Esophagus muscularis mucosa (tissue), 4 donors: Measurements from ENCODE around the gene ZBTB5. TPM values are rescaled to one million over a fixed set of nuclear protein-coding genes. Genes with fewer than 3 reads are reported as not detected.

Experiments used
- DNase-seq: peaks from one replicate; pipeline ENCODE4 v3.0.0-alpha.2; 2017; ENCODE audit errors: extremely low spot score
- H3K27ac ChIP-seq, 4 donors: fragments of 200-600 bp; sonication (generic); replicated peaks in 1 of 4; 1 replicate in 3 of 4; 2 replicates in 1 of 4; pipeline ENCODE4 v1.5.1; 2016 to 2019; ENCODE audit warnings: mild to moderate bottlenecking in 1 of 4
- H3K27me3 ChIP-seq, 4 donors: fragments of 200-600 bp; sonication (generic); one replicate each; pipeline versions ENCODE4 v1.5.1 to v1.6.0; 2016 to 2019
- H3K36me3 ChIP-seq, 4 donors: fragments of 200-600 bp; sonication (generic); one replicate each; pipeline ENCODE4 v1.5.1; 2016 to 2019
- H3K4me1 ChIP-seq, 4 donors: fragments of 200-600 bp; sonication (generic); one replicate each; pipeline ENCODE4 v1.5.1; 2016 to 2019
- H3K4me3 ChIP-seq, 4 donors: fragments of 200-600 bp; sonication (generic); 1 replicate in 2 of 4; 2 replicates in 2 of 4; pipeline ENCODE4 v1.5.1; 2016 to 2019; ENCODE audit warnings: mild to moderate bottlenecking in 4 of 4, moderate library complexity in 1 of 4
- H3K9me3 ChIP-seq, 4 donors: fragments of 200-600 bp; sonication (generic); 1 replicate in 3 of 4; 2 replicates in 1 of 4; pipeline ENCODE4 v1.5.1; 2016 to 2019
- CTCF ChIP-seq, 3 experiments: fragments of 200-600 bp in 2 of 3; fragments of 450-650 bp in 1 of 3; sonication (generic) in 2 of 3; IDR thresholded peaks; one replicate each; pipeline ENCODE4 v1.5.1; 2017 to 2019; ENCODE audit warnings: antibody characterized with exemption in 3 of 3, mild to moderate bottlenecking in 2 of 3, moderate library complexity in 1 of 3
- EP300 ChIP-seq: sonication (generic); formaldehyde crosslinking; IDR thresholded peaks from one replicate; pipeline ENCODE4 v1.6.1; 2017; ENCODE audit warnings: antibody characterized with exemption
- POLR2A ChIP-seq: fragments of 450-650 bp; IDR thresholded peaks from one replicate; pipeline ENCODE4 v1.6.1; 2017; ENCODE audit warnings: antibody characterized with exemption, moderate library complexity, mild to moderate bottlenecking, low read depth
- POLR2AphosphoS5 ChIP-seq, 2 donors: sonication (generic); formaldehyde crosslinking; IDR thresholded peaks; one replicate each; pipeline ENCODE4 v1.6.1; 2017; ENCODE audit warnings: antibody characterized with exemption in 2 of 2
- WGBS: methylation state at CpG from one replicate; pipeline ENCODE4 v1.1.5; 2018; 5-methylcytosine and 5-hydroxymethylcytosine counted together
- intact Hi-C: fragments of 100-400 bp; cut with DNase I; formaldehyde crosslinking; loops from one replicate; pipeline ENCODE4 v1.15.1; 2023
- total RNA-seq, 4 donors: library from RNA; depleted of rRNA; stranded (reverse); fragments of >200 nt; gene quantifications; one replicate each; pipeline versions ENCODE4 v1.1.0 to v1.2.1, GENCODE V29; 2016

ZBTB5 gene
- total RNA-seq, 4 donors from 2014 or later: 9.6 to 20.4 (median 12.6) TPM

GRCh38 chr9:37452611-37453010 lies 12.6 kb downstream of the ZBTB5 start:
- intact Hi-C loops: no loop called here

GRCh38 chr9:37451628-37452027 lies 13.6 kb downstream of the ZBTB5 start:
- Histone ChIP-seq H3K36me3 (peaks cover 0 to 7% (median 0%) of the 10 kb centered on the region in 4 donors), H3K4me1 (peaks cover 6 to 66% (median 37%) of the 10 kb centered on the region in 4 donors), H3K9me3 (peaks cover 0 to 6% (median 0%) of the 10 kb centered on the region in 4 donors), H3K27ac (peak overlapping the region; percentile 37 to 66 (median 56)), H3K27me3 (no peaks in the 10 kb centered on the region), H3K4me3 (no peak overlapping the region)
- DNase-seq: no peak
- WGBS: 77% methylated on average over 3 of the region's 3 CpGs
- intact Hi-C loops: no loop called here
- TF ChIP-seq POLR2AphosphoS5 (IDR thresholded peaks at IDR 0.05) (no peak), EP300 (no peak), POLR2A (no peak), CTCF (IDR thresholded peaks at IDR 0.05) (no peak)

More at GRCh38 chr9:37452611-37453010, 12.6 kb downstream of the ZBTB5 start:
- no peak overlapping the region for H3K4me3 ChIP-seq
- H3K9me3 ChIP-seq: peaks cover 0 to 6% (median 0%) of the 10 kb centered on the region in 4 donors
- no peaks in the 10 kb centered on the region for H3K27me3 ChIP-seq
- H3K27ac ChIP-seq: peak overlapping the region in 3 of 4 donors; percentile 22 to 66 (median 57)
- 93% methylated on average over 1 of the region's 1 CpG for WGBS
- TF ChIP-seq POLR2A: no peak
- DNase-seq: no peak
- peaks cover 6 to 64% (median 40%) of the 10 kb centered on the region in 4 donors for H3K4me1 ChIP-seq
- H3K36me3 ChIP-seq: peaks cover 0 to 10% (median 0%) of the 10 kb centered on the region in 4 donors

GRCh38 chr9:37449862-37450632 lies 15.2 kb downstream of the ZBTB5 start:
- intact Hi-C loops: no loop called here
- peaks cover 0 to 2% (median 0%) of the 10 kb centered on the region in 4 donors for H3K9me3 ChIP-seq
- no peaks in the 10 kb centered on the region for H3K27me3 ChIP-seq
- 86% methylated on average over 12 of the region's 12 CpGs for WGBS
- TF ChIP-seq CTCF (IDR thresholded peaks at IDR 0.05) (no peak), POLR2AphosphoS5 (IDR thresholded peaks at IDR 0.05) (no peak), EP300 (no peak), POLR2A (no peak)
- H3K4me3 ChIP-seq: no peak overlapping the region
- DNase-seq: no peak
- H3K36me3 ChIP-seq: peaks cover 0 to 1% (median 0%) of the 10 kb centered on the region in 4 donors
- H3K27ac ChIP-seq: no peak overlapping the region
- peaks cover 6 to 59% (median 39%) of the 10 kb centered on the region in 4 donors for H3K4me1 ChIP-seq

GRCh38 chr9:37447111-37447510 lies 18.1 kb downstream of the ZBTB5 start:
- H3K27ac ChIP-seq: no peak overlapping the region
- H3K9me3 ChIP-seq: no peaks in the 10 kb centered on the region
- peaks cover 5 to 42% (median 22%) of the 10 kb centered on the region in 4 donors for H3K4me1 ChIP-seq
- TF ChIP-seq EP300: no peak
- no peak for TF ChIP-seq POLR2AphosphoS5 (IDR thresholded peaks at IDR 0.05)
- no peak for TF ChIP-seq CTCF (IDR thresholded peaks at IDR 0.05)
- TF ChIP-seq POLR2A: no peak
- DNase-seq: no peak
- intact Hi-C loops: no loop called here
- peaks cover 2 to 8% (median 7%) of the 10 kb centered on the region in 4 donors for H3K36me3 ChIP-seq
- no peaks in the 10 kb centered on the region for H3K27me3 ChIP-seq
- H3K4me3 ChIP-seq: no peak overlapping the region

- H3K27me3 ChIP-seq: no peaks in the 10 kb centered on the region
- no peak for DNase-seq
- no peak for TF ChIP-seq POLR2AphosphoS5 (IDR thresholded peaks at IDR 0.05)
- TF ChIP-seq EP300: no peak
- no peak for TF ChIP-seq POLR2A
- TF ChIP-seq CTCF (IDR thresholded peaks at IDR 0.05): no peak
- H3K27ac ChIP-seq: no peak overlapping the region
- peaks cover 10 to 15% (median 14%) of the 10 kb centered on the region in 4 donors for H3K36me3 ChIP-seq
- peaks cover 0 to 35% (median 15%) of the 10 kb centered on the region in 4 donors for H3K4me1 ChIP-seq
- intact Hi-C loops: no loop called here
- no peaks in the 10 kb centered on the region for H3K9me3 ChIP-seq
- no peak overlapping the region for H3K4me3 ChIP-seq
- 100% methylated on average over 4 of the region's 4 CpGs for WGBS
These were observed 18.8 kb downstream of the ZBTB5 start for GRCh38 chr9:37446401-37446800.
